Neural cell (in vitro differentiated cells): ENCODE data around the gene OSBPL8. TPM values are rescaled to one million over a fixed set of nuclear protein-coding genes. Genes with fewer than 3 reads are reported as not detected.

Experiments
- H2AFZ ChIP-seq: fragments of 200-600, 300-800 bp; sonication (generic), shearing (Covaris generic); 2 replicates; pipeline ENCODE4 v1.6.0; 2014; ENCODE audit warnings: low read depth, mild to moderate bottlenecking, antibody characterized with exemption, low read length, moderate library complexity
- H3F3A ChIP-seq: fragments of 200-600 bp; shearing (Covaris generic); 2 replicates; pipeline ENCODE4 v1.6.1; 2016; ENCODE audit warnings: mild to moderate bottlenecking, moderate library complexity, mixed read lengths, antibody characterized with exemption, low read length; ENCODE audit not compliant: insufficient read depth, poor library complexity, severe bottlenecking
- H3K27ac ChIP-seq: fragments of 200-600, 300-800 bp; sonication (generic), shearing (Covaris generic); 2 replicates; pipeline ENCODE4 v1.5.1; 2014; ENCODE audit warnings: mild to moderate bottlenecking, low read length, moderate library complexity
- H3K27me3 ChIP-seq: fragments of 300-800, 200-600 bp; sonication (generic), shearing (Covaris generic); 2 replicates; pipeline ENCODE4 v1.6.0; 2014; ENCODE audit warnings: mild to moderate bottlenecking, low read depth, low read length, moderate library complexity; ENCODE audit not compliant: insufficient read depth
- H3K36me3 ChIP-seq: fragments of 300-800, 200-600 bp; sonication (generic), shearing (Covaris generic); 2 replicates; pipeline ENCODE4 v1.5.1; 2014; ENCODE audit warnings: mild to moderate bottlenecking, antibody characterized with exemption, low read length, moderate library complexity; ENCODE audit not compliant: insufficient read depth
- H3K4me2 ChIP-seq: fragments of 300-800, 200-600 bp; sonication (generic), shearing (Covaris generic); 2 replicates; pipeline ENCODE4 v1.6.0; 2014; ENCODE audit warnings: mild to moderate bottlenecking, low read length
- H3K4me3 ChIP-seq: fragments of 300-800, 200-600 bp; sonication (generic), shearing (Covaris generic); 2 replicates; pipeline ENCODE4 v1.5.1; 2014; ENCODE audit warnings: mild to moderate bottlenecking, low read length, moderate library complexity
- H3K79me2 ChIP-seq: fragments of 200-600 bp; shearing (Covaris generic); replicated peaks from 2 replicates; pipeline ENCODE4 v1.6.0; 2014; ENCODE audit warnings: mild to moderate bottlenecking, low read length, moderate library complexity; ENCODE audit not compliant: insufficient read depth
- H3K9ac ChIP-seq: fragments of 300-800, 200-600 bp; sonication (generic), shearing (Covaris generic); 2 replicates; pipeline ENCODE4 v1.6.1; 2016; ENCODE audit warnings: mild to moderate bottlenecking, low read length, mixed read lengths
- H3K9me2 ChIP-seq: fragments of 200-600 bp; shearing (Covaris generic); 2 replicates; pipeline ENCODE4 v1.6.1; 2016; ENCODE audit warnings: mild to moderate bottlenecking, low read length, mixed read lengths; ENCODE audit not compliant: insufficient read depth
- H3K9me3 ChIP-seq: fragments of 200-600, 300-800 bp; sonication (generic), shearing (Covaris generic); 2 replicates; pipeline ENCODE4 v1.6.1; 2016; ENCODE audit warnings: mild to moderate bottlenecking, mixed run types, low read length, moderate library complexity, mixed read lengths
- H4K20me1 ChIP-seq: fragments of 200-600 bp; shearing (Covaris generic); 2 replicates; pipeline ENCODE4 v1.6.1; 2016; ENCODE audit warnings: mild to moderate bottlenecking, mixed run types; ENCODE audit not compliant: insufficient read depth
- EP300 ChIP-seq: fragments of 450-650 bp; conservative IDR thresholded peaks from 2 replicates; pipeline ENCODE4 v1.6.1; 2014; ENCODE audit warnings: antibody characterized with exemption, mild to moderate bottlenecking, moderate library complexity; ENCODE audit not compliant: poor library complexity, severe bottlenecking
- EZH2 ChIP-seq: fragments of 200-600, 300-800 bp; shearing (Covaris generic), sonication (generic); IDR thresholded peaks from 2 replicates; pipeline ENCODE4 v1.6.1; 2014; ENCODE audit warnings: antibody characterized with exemption, low read length, borderline replicate concordance, mild to moderate bottlenecking; ENCODE audit not compliant: insufficient read depth, poor library complexity, severe bottlenecking
- MXI1 ChIP-seq: fragments of 450-650 bp; conservative IDR thresholded peaks from 2 replicates; pipeline ENCODE4 v1.6.1; 2014; ENCODE audit warnings: antibody characterized with exemption, mild to moderate bottlenecking; ENCODE audit not compliant: poor library complexity, severe bottlenecking
- POLR2AphosphoS5 ChIP-seq: IDR thresholded peaks from 2 replicates; pipeline ENCODE4 v1.6.1; 2012
- RAD21 ChIP-seq: fragments of 450-650 bp; conservative IDR thresholded peaks from 2 replicates; pipeline ENCODE4 v1.6.1; 2014; ENCODE audit warnings: antibody characterized with exemption, mild to moderate bottlenecking, moderate library complexity
- SMC3 ChIP-seq: fragments of 450-650 bp; conservative IDR thresholded peaks from 2 replicates; pipeline ENCODE4 v1.6.1; 2014; ENCODE audit warnings: antibody characterized with exemption, mild to moderate bottlenecking, moderate library complexity; ENCODE audit not compliant: poor library complexity
- TAF1 ChIP-seq: IDR thresholded peaks from 2 replicates; pipeline ENCODE4 v1.6.1; 2012; ENCODE audit warnings: low read depth
- polyA plus RNA-seq: library from polyadenylated mRNA; depleted of rRNA; stranded (reverse); fragments of >200 nt; gene quantifications from 2 replicates; pipeline ENCODE4 v1.2.3, GENCODE V29; 2014
- TF ChIP-seq, protein P1 (sequence below): IDR thresholded peaks from 2 replicates; pipeline ENCODE4 v1.6.1; 2012; ENCODE audit warnings: borderline replicate concordance
- TF ChIP-seq, protein P2 (sequence below): fragments of 450-650 bp; IDR thresholded peaks from 2 replicates; pipeline ENCODE4 v1.5.1; 2014; ENCODE audit warnings: antibody characterized with exemption, mild to moderate bottlenecking, moderate library complexity; ENCODE audit not compliant: poor library complexity, severe bottlenecking

OSBPL8 gene
- polyA plus RNA-seq, 1 donor from 2014 or later, result 126 TPM

DNA sequence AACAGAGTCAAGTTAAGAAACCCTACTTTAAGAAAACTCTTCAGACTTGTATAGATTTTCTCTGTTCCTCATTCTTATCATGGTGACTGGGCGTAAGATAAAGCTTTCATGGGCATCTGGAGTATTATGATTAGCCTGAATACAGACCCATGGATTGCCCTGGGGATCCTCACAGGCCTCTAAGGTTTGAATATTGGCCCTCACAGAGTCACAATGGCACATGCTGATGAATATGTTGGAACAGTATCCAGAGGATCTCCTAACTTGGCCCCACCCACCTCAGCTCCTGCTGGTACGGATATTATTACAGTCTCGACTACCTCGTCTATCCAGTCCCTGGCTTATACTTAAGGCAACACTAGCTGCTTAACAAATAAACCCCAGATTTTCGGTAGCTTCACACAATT lies 8.1 kb downstream of the OSBPL8 start:
- Histone ChIP-seq H3K79me2 (peaks cover 72% of the 10 kb centered on the region), H4K20me1 (no peaks in the 10 kb centered on the region), H3K9me2 (no peaks in the 10 kb centered on the region), H3K36me3 (no peaks in the 10 kb centered on the region), H2AFZ (no peak overlapping the region), H3K9me3 (no peaks in the 10 kb centered on the region), H3K4me2 (no peak overlapping the region), H3K27me3 (no peaks in the 10 kb centered on the region), H3F3A (no peaks in the 10 kb centered on the region), H3K9ac (no peak overlapping the region), H3K27ac (no peak overlapping the region), H3K4me3 (no peak overlapping the region)
- TF ChIP-seq TAF1, result no peak
- TF ChIP-seq MXI1, result no peak
- no peak for TF ChIP-seq EZH2
- TF ChIP-seq, protein P1, sequence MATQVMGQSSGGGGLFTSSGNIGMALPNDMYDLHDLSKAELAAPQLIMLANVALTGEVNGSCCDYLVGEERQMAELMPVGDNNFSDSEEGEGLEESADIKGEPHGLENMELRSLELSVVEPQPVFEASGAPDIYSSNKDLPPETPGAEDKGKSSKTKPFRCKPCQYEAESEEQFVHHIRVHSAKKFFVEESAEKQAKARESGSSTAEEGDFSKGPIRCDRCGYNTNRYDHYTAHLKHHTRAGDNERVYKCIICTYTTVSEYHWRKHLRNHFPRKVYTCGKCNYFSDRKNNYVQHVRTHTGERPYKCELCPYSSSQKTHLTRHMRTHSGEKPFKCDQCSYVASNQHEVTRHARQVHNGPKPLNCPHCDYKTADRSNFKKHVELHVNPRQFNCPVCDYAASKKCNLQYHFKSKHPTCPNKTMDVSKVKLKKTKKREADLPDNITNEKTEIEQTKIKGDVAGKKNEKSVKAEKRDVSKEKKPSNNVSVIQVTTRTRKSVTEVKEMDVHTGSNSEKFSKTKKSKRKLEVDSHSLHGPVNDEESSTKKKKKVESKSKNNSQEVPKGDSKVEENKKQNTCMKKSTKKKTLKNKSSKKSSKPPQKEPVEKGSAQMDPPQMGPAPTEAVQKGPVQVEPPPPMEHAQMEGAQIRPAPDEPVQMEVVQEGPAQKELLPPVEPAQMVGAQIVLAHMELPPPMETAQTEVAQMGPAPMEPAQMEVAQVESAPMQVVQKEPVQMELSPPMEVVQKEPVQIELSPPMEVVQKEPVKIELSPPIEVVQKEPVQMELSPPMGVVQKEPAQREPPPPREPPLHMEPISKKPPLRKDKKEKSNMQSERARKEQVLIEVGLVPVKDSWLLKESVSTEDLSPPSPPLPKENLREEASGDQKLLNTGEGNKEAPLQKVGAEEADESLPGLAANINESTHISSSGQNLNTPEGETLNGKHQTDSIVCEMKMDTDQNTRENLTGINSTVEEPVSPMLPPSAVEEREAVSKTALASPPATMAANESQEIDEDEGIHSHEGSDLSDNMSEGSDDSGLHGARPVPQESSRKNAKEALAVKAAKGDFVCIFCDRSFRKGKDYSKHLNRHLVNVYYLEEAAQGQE, result no peak
- no peak for TF ChIP-seq RAD21
- TF ChIP-seq, protein P2, sequence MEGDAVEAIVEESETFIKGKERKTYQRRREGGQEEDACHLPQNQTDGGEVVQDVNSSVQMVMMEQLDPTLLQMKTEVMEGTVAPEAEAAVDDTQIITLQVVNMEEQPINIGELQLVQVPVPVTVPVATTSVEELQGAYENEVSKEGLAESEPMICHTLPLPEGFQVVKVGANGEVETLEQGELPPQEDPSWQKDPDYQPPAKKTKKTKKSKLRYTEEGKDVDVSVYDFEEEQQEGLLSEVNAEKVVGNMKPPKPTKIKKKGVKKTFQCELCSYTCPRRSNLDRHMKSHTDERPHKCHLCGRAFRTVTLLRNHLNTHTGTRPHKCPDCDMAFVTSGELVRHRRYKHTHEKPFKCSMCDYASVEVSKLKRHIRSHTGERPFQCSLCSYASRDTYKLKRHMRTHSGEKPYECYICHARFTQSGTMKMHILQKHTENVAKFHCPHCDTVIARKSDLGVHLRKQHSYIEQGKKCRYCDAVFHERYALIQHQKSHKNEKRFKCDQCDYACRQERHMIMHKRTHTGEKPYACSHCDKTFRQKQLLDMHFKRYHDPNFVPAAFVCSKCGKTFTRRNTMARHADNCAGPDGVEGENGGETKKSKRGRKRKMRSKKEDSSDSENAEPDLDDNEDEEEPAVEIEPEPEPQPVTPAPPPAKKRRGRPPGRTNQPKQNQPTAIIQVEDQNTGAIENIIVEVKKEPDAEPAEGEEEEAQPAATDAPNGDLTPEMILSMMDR, result no peak
- TF ChIP-seq EP300, result no peak
- no peak for TF ChIP-seq SMC3
- TF ChIP-seq POLR2AphosphoS5, result no peak

DNA sequence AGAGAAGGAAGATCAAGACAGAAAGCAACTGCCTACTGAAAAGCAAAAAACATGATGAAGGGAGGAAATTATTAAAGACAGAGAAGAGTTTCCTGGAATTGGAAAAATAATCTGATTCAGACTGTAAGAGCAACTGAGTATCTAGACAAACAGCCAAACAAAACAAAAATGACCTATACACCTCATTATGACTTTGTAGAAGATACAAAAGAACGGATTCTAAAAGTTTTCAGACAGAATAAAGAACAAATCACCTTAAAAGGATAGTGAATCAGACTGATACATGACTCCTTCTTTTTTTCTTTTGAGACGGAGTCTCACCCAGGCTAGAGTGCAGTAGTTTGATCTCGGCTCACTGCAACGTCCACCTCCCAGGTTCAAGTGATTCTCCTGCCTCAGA lies 10.4 kb downstream of the OSBPL8 start:
- Histone ChIP-seq H4K20me1 (no peaks in the 10 kb centered on the region), H3K9me2 (no peaks in the 10 kb centered on the region), H3K4me2 (no peak overlapping the region), H3K27me3 (no peaks in the 10 kb centered on the region), H3K79me2 (peaks cover 74% of the 10 kb centered on the region), H3K36me3 (no peaks in the 10 kb centered on the region), H2AFZ (no peak overlapping the region), H3K27ac (no peak overlapping the region), H3K9ac (no peak overlapping the region), H3F3A (no peaks in the 10 kb centered on the region), H3K4me3 (no peak overlapping the region), H3K9me3 (no peaks in the 10 kb centered on the region)
- TF ChIP-seq, protein P2, result no peak
- no peak for TF ChIP-seq TAF1
- no peak for TF ChIP-seq MXI1
- TF ChIP-seq SMC3, result no peak
